Astrocyte (in vitro differentiated cells and primary cell): ENCODE data around the gene TRAPPC4. TPM values are rescaled to one million over a fixed set of nuclear protein-coding genes. Genes with fewer than 3 reads are reported as not detected.
"Not testable (repeated sequence)": the region's sequence is repeated elsewhere in the genome, so short reads cannot be mapped to it uniquely, and the experiment has no call there.

ENCODE experiments used
- DNase-seq: peaks from one replicate; pipeline ENCODE4 v3.0.0-alpha.2; 2010; ENCODE audit warnings: low read depth
- FAIRE-seq: peaks from 2 replicates; lab custom pipeline; 2011; peaks lifted over from hg19 to GRCh38; lab: Jason Lieb, UNC
- H2AFZ ChIP-seq: 2 replicates; pipeline ENCODE4 v1.6.0; 2012; ENCODE audit warnings: low read depth, low read length, inconsistent platforms
- H3K27ac ChIP-seq: 2 replicates; pipeline ENCODE4 v1.5.1; 2011; ENCODE audit warnings: low read depth, low read length, inconsistent platforms
- H3K27me3 ChIP-seq: 2 replicates; pipeline ENCODE4 v1.6.0; 2011; ENCODE audit warnings: low read length, inconsistent platforms; ENCODE audit not compliant: insufficient read depth
- H3K36me3 ChIP-seq: 2 replicates; pipeline ENCODE4 v1.5.1; 2011; ENCODE audit warnings: low read length, inconsistent platforms; ENCODE audit not compliant: insufficient read depth
- H3K4me1 ChIP-seq: 2 replicates; pipeline ENCODE4 v1.5.1; 2011; ENCODE audit warnings: low read length, inconsistent platforms; ENCODE audit not compliant: insufficient read depth
- H3K4me2 ChIP-seq: 2 replicates; pipeline ENCODE4 v1.6.0; 2012; ENCODE audit warnings: low read length, inconsistent platforms
- H3K4me3 ChIP-seq: 2 replicates; pipeline ENCODE4 v1.5.1; 2011; ENCODE audit warnings: low read depth, mild to moderate bottlenecking, low read length, inconsistent platforms; ENCODE audit not compliant: insufficient read depth
- H3K79me2 ChIP-seq: 2 replicates; pipeline ENCODE4 v1.6.0; 2012; ENCODE audit warnings: mild to moderate bottlenecking, low read length, inconsistent platforms; ENCODE audit not compliant: insufficient read depth
- H3K9ac ChIP-seq: 2 replicates; pipeline ENCODE4 v1.6.0; 2012; ENCODE audit warnings: mild to moderate bottlenecking, low read length, inconsistent platforms
- H3K9me3 ChIP-seq: 2 replicates; pipeline ENCODE4 v1.5.1; 2012; ENCODE audit warnings: low read depth, mild to moderate bottlenecking, low read length, inconsistent platforms; ENCODE audit not compliant: insufficient read depth
- H4K20me1 ChIP-seq: 2 replicates; pipeline ENCODE4 v1.6.0; 2012; ENCODE audit warnings: low read length, inconsistent platforms; ENCODE audit not compliant: insufficient read depth
- H3K27ac Mint-ChIP-seq: one replicate; pipeline ENCODE4 v1.8.0; 2021; ENCODE audit warnings: mild to moderate bottlenecking, mixed read lengths; ENCODE audit not compliant: unreplicated experiment
- H3K27me3 Mint-ChIP-seq: one replicate; pipeline ENCODE4 v1.8.0; 2021; ENCODE audit warnings: low read depth, mixed read lengths; ENCODE audit not compliant: unreplicated experiment
- H3K36me3 Mint-ChIP-seq: one replicate; pipeline ENCODE4 v1.8.0; 2021; ENCODE audit warnings: low read depth, mixed read lengths; ENCODE audit not compliant: unreplicated experiment
- H3K4me1 Mint-ChIP-seq: one replicate; pipeline ENCODE4 v1.8.0; 2021; ENCODE audit warnings: low read depth, mixed read lengths; ENCODE audit not compliant: unreplicated experiment
- H3K4me3 Mint-ChIP-seq: one replicate; pipeline ENCODE4 v1.8.0; 2021; ENCODE audit warnings: mild to moderate bottlenecking, moderate library complexity, mixed read lengths; ENCODE audit not compliant: unreplicated experiment
- H3K9me3 Mint-ChIP-seq: one replicate; pipeline ENCODE4 v1.8.0; 2021; ENCODE audit warnings: mild to moderate bottlenecking, mixed read lengths; ENCODE audit not compliant: unreplicated experiment
- CTCF ChIP-seq: IDR thresholded peaks from 2 replicates; pipeline ENCODE4 v1.5.1; 2011; ENCODE audit warnings: low read depth, mild to moderate bottlenecking, inconsistent platforms, low read length, moderate library complexity; ENCODE audit not compliant: insufficient read depth
- EZH2 ChIP-seq: IDR thresholded peaks from 2 replicates; pipeline ENCODE4 v1.6.1; 2012; ENCODE audit warnings: mild to moderate bottlenecking, low read length, inconsistent platforms; ENCODE audit not compliant: insufficient read depth
- total RNA-seq: library from RNA; stranded (reverse); gene quantifications from 2 replicates; pipeline ENCODE4 v1.2.1, GENCODE V29; 2021

TRAPPC4 gene
- total RNA-seq, 1 donor from 2014 or later: 88.3 TPM

GRCh38 chr11:119015054-119015611, 3.4 kb upstream of the TRAPPC4 start:
- no peak overlapping the region for H3K27ac ChIP-seq
- no peak overlapping the region for H3K27ac Mint-ChIP-seq

GRCh38 chr11:119016216-119017009, 2.2 kb upstream of the TRAPPC4 start:
- Mint-ChIP-seq H3K9me3 (no peaks in the 10 kb centered on the region), H3K4me1 (peaks cover 23% of the 10 kb centered on the region), H3K4me3 (peak overlapping the region; percentile 99), H3K27ac (no peak overlapping the region), H3K27me3 (no peaks in the 10 kb centered on the region), H3K36me3 (peaks cover 12% of the 10 kb centered on the region)
- DNase-seq: no peak
- H3K27ac ChIP-seq: no peak overlapping the region
- TF ChIP-seq CTCF (no peak), EZH2 (no peak)
- no peak overlapping the region for H2AFZ ChIP-seq
- no peaks in the 10 kb centered on the region for H3K9me3 ChIP-seq
- peak overlapping the region; percentile 95 for H3K9ac ChIP-seq
- peaks cover 68% of the 10 kb centered on the region for H3K79me2 ChIP-seq
- peaks cover 19% of the 10 kb centered on the region for H3K4me1 ChIP-seq
- peak overlapping the region; percentile 90 for H3K4me3 ChIP-seq
- peaks cover 38% of the 10 kb centered on the region for H3K36me3 ChIP-seq
- H3K27me3 ChIP-seq: no peaks in the 10 kb centered on the region
- H4K20me1 ChIP-seq: peaks cover 71% of the 10 kb centered on the region
- H3K4me2 ChIP-seq: peak overlapping the region; percentile 86
- no peak for FAIRE-seq

More at GRCh38 chr11:119015054-119015611, 3.4 kb upstream of the TRAPPC4 start:
- no peak for FAIRE-seq
- Histone ChIP-seq H3K79me2 (peaks cover 55% of the 10 kb centered on the region), H3K9me3 (no peaks in the 10 kb centered on the region), H3K4me3 (no peak overlapping the region), H3K4me2 (no peak overlapping the region), H4K20me1 (peaks cover 60% of the 10 kb centered on the region), H3K9ac (no peak overlapping the region), H3K4me1 (peaks cover 14% of the 10 kb centered on the region), H3K27me3 (no peaks in the 10 kb centered on the region), H2AFZ (no peak overlapping the region), H3K36me3 (peaks cover 36% of the 10 kb centered on the region)
- peaks cover 19% of the 10 kb centered on the region for H3K36me3 Mint-ChIP-seq
- H3K4me3 Mint-ChIP-seq: peak overlapping the region; percentile 71
- no peaks in the 10 kb centered on the region for H3K9me3 Mint-ChIP-seq
- peaks cover 22% of the 10 kb centered on the region for H3K4me1 Mint-ChIP-seq
- TF ChIP-seq EZH2: no peak
- TF ChIP-seq CTCF: peak; percentile 6
- no peaks in the 10 kb centered on the region for H3K27me3 Mint-ChIP-seq
- no peak for DNase-seq

- Mint-ChIP-seq H3K27ac (peak overlapping the region; percentile 86), H3K4me3 (peak overlapping the region; percentile 99), H3K4me1 (peaks cover 23% of the 10 kb centered on the region), H3K36me3 (peaks cover 14% of the 10 kb centered on the region)
- Histone ChIP-seq H3K9ac (peak overlapping the region; percentile 95), H3K27ac (peak overlapping the region; percentile 73), H4K20me1 (peaks cover 72% of the 10 kb centered on the region), H3K4me2 (peak overlapping the region; percentile 86), H3K4me3 (peak overlapping the region; percentile 90), H3K36me3 (peaks cover 38% of the 10 kb centered on the region), H3K4me1 (peaks cover 19% of the 10 kb centered on the region), H3K79me2 (peaks cover 74% of the 10 kb centered on the region)
- H3K27me3 Mint-ChIP-seq, H3K9me3 Mint-ChIP-seq, H3K27me3 ChIP-seq, H3K9me3 ChIP-seq, DNase-seq, H2AFZ ChIP-seq, FAIRE-seq: not testable (repeated sequence)
These were observed 1.2 kb upstream of the TRAPPC4 start for GRCh38 chr11:119017377-119017776.
